IMR-90 (cell line): ENCODE measurements around the gene TRPV4. TPM values are rescaled to one million over a fixed set of nuclear protein-coding genes. Genes with fewer than 3 reads are reported as not detected.

Experiments used
- ATAC-seq: fragments of 200-7000 bp; cut with Tn5 transposase; 2 replicates; pipeline ENCODE4 v1.9.1; 2020; ENCODE audit warnings: low read depth, mild to moderate bottlenecking, moderate library complexity
- BruUV-seq: library from RNA; stranded (reverse); fragments of 400-500 nt; replicated peaks from 2 replicates; lab custom pipeline; 2021; lab: Mats Ljungman, UMichigan
- CTCF ChIA-PET: fragments of 300-600 bp; formaldehyde crosslinking; extraction: SDS; loops from one replicate; lab custom pipeline; 2021; ENCODE audit warnings: antibody characterized with exemption; lab: Yijun Ruan, JAX
- POLR2A ChIA-PET: fragments of 300-600 bp; sonication (Branson Sonifier 250); formaldehyde crosslinking; loops from one replicate; lab custom pipeline; 2022; ENCODE audit warnings: antibody characterized with exemption; ENCODE audit not compliant: unreplicated experiment; lab: Charles Lee
- DNase-seq: peaks from one replicate; pipeline ENCODE4 v3.0.0; 2013
- H2AFZ ChIP-seq: replicated peaks from 2 replicates; pipeline ENCODE3; 2013; ENCODE audit warnings: low read length, mild to moderate bottlenecking; ENCODE audit not compliant: poor library complexity
- H2AK5ac ChIP-seq: 2 replicates; pipeline ENCODE4 v1.6.1; 2013; ENCODE audit warnings: low read depth, low read length, inconsistent platforms
- H2AK9ac ChIP-seq: replicated peaks from 2 replicates; pipeline ENCODE3; 2013; ENCODE audit warnings: mild to moderate bottlenecking, low read depth, low read length, moderate library complexity; ENCODE audit not compliant: poor library complexity
- H2BK120ac ChIP-seq: 2 replicates; pipeline ENCODE4 v1.6.1; 2013; ENCODE audit warnings: low read depth, low read length, inconsistent platforms
- H2BK15ac ChIP-seq: 3 replicates; pipeline ENCODE4 v1.6.1; 2013; ENCODE audit warnings: low read depth, low read length, inconsistent platforms
- H2BK20ac ChIP-seq: 2 replicates; pipeline ENCODE4 v1.6.1; 2013; ENCODE audit warnings: low read depth, mild to moderate bottlenecking, inconsistent platforms, low read length, moderate library complexity
- H2BK5ac ChIP-seq: 2 replicates; pipeline ENCODE4 v1.6.1; 2013; ENCODE audit warnings: mild to moderate bottlenecking, low read depth, low read length, inconsistent platforms; ENCODE audit not compliant: poor library complexity, severe bottlenecking
- H3K14ac ChIP-seq: replicated peaks from 2 replicates; pipeline ENCODE4 v1.6.1; 2013; ENCODE audit warnings: low read depth, low read length, inconsistent platforms
- H3K18ac ChIP-seq: 2 replicates; pipeline ENCODE4 v1.6.1; 2013; ENCODE audit warnings: low read depth, low read length, control low read depth
- H3K23ac ChIP-seq: 2 replicates; pipeline ENCODE4 v1.6.1; 2013; ENCODE audit warnings: low read depth, low read length, inconsistent platforms
- H3K27ac ChIP-seq: 2 replicates; pipeline ENCODE4 v1.5.1; 2013; ENCODE audit warnings: mild to moderate bottlenecking, control low read depth, low read length; ENCODE audit not compliant: insufficient read depth
- H3K27me3 ChIP-seq: 2 replicates; pipeline ENCODE4 v1.6.1; 2013; ENCODE audit warnings: low read length; ENCODE audit not compliant: control insufficient read depth, insufficient read depth
- H3K36me3 ChIP-seq: 2 replicates; pipeline ENCODE4 v1.6.1; 2013; ENCODE audit warnings: low read length, mixed read lengths; ENCODE audit not compliant: control insufficient read depth, insufficient read depth
- H3K4ac ChIP-seq: 2 replicates; pipeline ENCODE4 v1.6.1; 2013; ENCODE audit warnings: low read depth, low read length, inconsistent platforms
- H3K4me1 ChIP-seq: 2 replicates; pipeline ENCODE4 v1.6.1; 2013; ENCODE audit warnings: low read length, mixed read lengths; ENCODE audit not compliant: control insufficient read depth, insufficient read depth
- H3K4me2 ChIP-seq: 2 replicates; pipeline ENCODE4 v1.6.1; 2013; ENCODE audit warnings: low read depth, mild to moderate bottlenecking, control low read depth, low read length, moderate library complexity
- H3K4me3 ChIP-seq: 2 replicates; pipeline ENCODE4 v1.5.1; 2013; ENCODE audit warnings: low read depth, mild to moderate bottlenecking, control low read depth, low read length, moderate library complexity; ENCODE audit not compliant: insufficient read depth
- H3K56ac ChIP-seq: 2 replicates; pipeline ENCODE4 v1.6.1; 2013; ENCODE audit warnings: low read length, inconsistent platforms; ENCODE audit not compliant: insufficient read depth; ENCODE audit errors: extremely low read depth
- H3K79me1 ChIP-seq, 2 experiments: 2 replicates each; pipeline ENCODE4 v1.6.1; 2013; ENCODE audit warnings: low read length in 2 of 2, inconsistent platforms in 1 of 2, low read depth in 1 of 2
- H3K9ac ChIP-seq: 2 replicates; pipeline ENCODE4 v1.6.1; 2013; ENCODE audit warnings: low read depth, low read length, control low read depth
- H3K9me1 ChIP-seq: 2 replicates; pipeline ENCODE4 v1.6.1; 2013; ENCODE audit warnings: low read length, inconsistent platforms; ENCODE audit not compliant: insufficient read depth
- H3K9me3 ChIP-seq: 2 replicates; pipeline ENCODE4 v1.6.1; 2013; ENCODE audit warnings: low read length; ENCODE audit not compliant: control insufficient read depth, insufficient read depth
- H4K20me1 ChIP-seq: 2 replicates; pipeline ENCODE4 v1.6.1; 2013; ENCODE audit warnings: low read length, inconsistent platforms; ENCODE audit not compliant: insufficient read depth
- H4K5ac ChIP-seq: 2 replicates; pipeline ENCODE4 v1.6.1; 2013; ENCODE audit warnings: mild to moderate bottlenecking, low read depth, low read length, control low read depth
- H4K8ac ChIP-seq, 2 experiments: 2 replicates each; pipeline ENCODE4 v1.6.1; 2013; ENCODE audit warnings: low read depth in 2 of 2, low read length in 2 of 2, control low read depth in 1 of 2, inconsistent platforms in 1 of 2
- H4K91ac ChIP-seq: 2 replicates; pipeline ENCODE4 v1.6.1; 2013; ENCODE audit warnings: low read depth, low read length, inconsistent platforms; ENCODE audit not compliant: insufficient read depth
- MAZ ChIP-seq: IDR thresholded peaks from 2 replicates; pipeline ENCODE4 v1.6.1; 2012; ENCODE audit warnings: low read depth, mild to moderate bottlenecking, low read length, improper control_type of control experiment, moderate library complexity, borderline replicate concordance
- NFE2L2 ChIP-seq: fragments of 150-350 bp; IDR thresholded peaks from 2 replicates; pipeline ENCODE4 v1.6.1; 2016; ENCODE audit warnings: low read depth, mild to moderate bottlenecking, low read length
- WGBS, 2 experiments: methylation state at CpG; one replicate each; pipeline versions ENCODE4 v1.1.5 to v1.1.7; 2013; ENCODE audit warnings: missing lambda C conversion rate in 2 of 2; ENCODE audit not compliant: insufficient read length in 1 of 2; ENCODE audit errors: extremely low coverage in 2 of 2; 5-methylcytosine and 5-hydroxymethylcytosine counted together
- dilution Hi-C: fragments of 300-500 bp; cut with HindIII; formaldehyde crosslinking; loops from one replicate; pipeline ENCODE4 v1.14.3; 2018; ENCODE audit warnings: low sequenced_read_pairs; ENCODE audit not compliant: unreplicated experiment
- in situ Hi-C: fragments of 300-500 bp; cut with MboI; formaldehyde crosslinking; loops from 3 replicates; pipeline ENCODE4 v1.14.3; 2019; ENCODE audit warnings: low sequenced_read_pairs, inconsistent platforms, mixed read lengths
- intact Hi-C: fragments of 100-400 bp; cut with micrococcal nuclease; formaldehyde crosslinking; loops from 2 replicates; pipeline ENCODE4 v1.10.0; 2022
- polyA plus RNA-seq, 3 experiments: library from polyadenylated mRNA; depleted of rRNA; stranded (reverse); fragments of >200 nt; gene quantifications; 2 replicates each; pipeline ENCODE4 v1.2.3, GENCODE V29; 2012; ENCODE audit warnings: low replicate concordance in 1 of 3
- total RNA-seq: library from RNA; depleted of rRNA; stranded (reverse); fragments of >200 nt; gene quantifications from 2 replicates; pipeline ENCODE4 v1.2.3, GENCODE V29; 2012

The TRPV4 gene
- total and polyA plus RNA-seq, 2 of the 4 experiments (the other 2 are of a cell fraction) = 1.1 to 6.1 TPM

DNA sequence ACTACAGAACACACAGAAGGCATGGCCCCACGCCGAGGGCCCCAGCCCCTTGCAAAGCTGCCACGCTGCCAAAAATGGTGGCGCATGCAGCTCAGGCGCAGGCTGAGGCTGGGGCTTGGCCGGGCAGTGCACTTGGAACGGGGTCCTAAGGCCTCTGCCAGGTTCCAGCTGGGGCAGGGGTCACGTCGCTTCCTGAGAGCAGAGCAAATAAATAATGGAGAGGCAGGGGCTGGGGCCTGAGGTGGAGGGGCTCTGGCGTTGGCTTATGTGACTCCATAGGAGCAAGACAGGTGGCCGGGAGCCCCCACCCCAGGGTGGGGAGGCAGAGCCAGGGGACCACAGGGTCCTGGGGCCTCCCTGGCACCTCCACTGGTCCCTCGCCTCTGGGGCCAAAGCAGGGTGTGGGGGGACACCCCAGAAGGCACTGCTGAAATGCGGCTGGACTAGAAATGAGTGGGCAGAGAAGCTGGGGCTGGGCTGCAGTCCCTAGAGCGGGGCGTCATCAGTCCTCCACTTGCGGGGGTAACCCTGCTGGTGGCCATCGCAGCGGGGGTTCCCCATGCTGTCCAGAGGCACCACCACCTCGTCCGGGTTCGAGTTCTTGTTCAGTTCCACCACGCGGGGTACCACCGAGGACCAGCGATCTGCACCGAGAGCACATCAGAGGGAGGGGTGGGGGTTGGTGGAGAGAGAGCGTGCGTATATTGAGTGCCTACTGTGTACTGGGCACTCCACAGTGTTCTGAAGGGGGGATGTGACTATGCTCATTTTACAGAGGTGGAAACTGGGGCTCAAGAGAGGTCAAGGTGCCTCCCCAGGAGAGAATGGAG, 49.8 kb downstream of the TRPV4 start:
- Histone ChIP-seq H2AK5ac (no peak overlapping the region), H3K4me2 (no peak overlapping the region), H3K14ac (no peak overlapping the region), H2BK5ac (no peak overlapping the region), H3K27me3 (no peaks in the 10 kb centered on the region; the same call in 1 of the 2 replicates), H3K27ac (no peak overlapping the region), H3K9me3 (peaks cover 6% of the 10 kb centered on the region), H4K91ac (no peak overlapping the region), H3K4me3 (no peak overlapping the region), H4K5ac (no peak overlapping the region), H3K4ac (no peak overlapping the region), H2AK9ac (no peak overlapping the region), H3K23ac (no peak overlapping the region), H2BK20ac (no peak overlapping the region), H3K56ac (no peak overlapping the region), H2BK15ac (no peak overlapping the region), H3K18ac (no peak overlapping the region), H2BK120ac (no peak overlapping the region), H3K9ac (no peak overlapping the region), H4K8ac (no peak overlapping the region), H4K20me1 (no peaks in the 10 kb centered on the region), H3K4me1 (no peaks in the 10 kb centered on the region), H3K36me3 (peaks cover 5% of the 10 kb centered on the region), H3K79me1 (no peaks in the 10 kb centered on the region), H2AFZ (no peak overlapping the region), H3K9me1 (no peaks in the 10 kb centered on the region)
- in situ Hi-C loops (no loop called here), dilution Hi-C loops (no loop called here), intact Hi-C loops (no loop called here)
- TF ChIP-seq MAZ (no peak), NFE2L2 (no peak)
- ChIA-PET CTCF (no interaction called here), POLR2A (no interaction called here)
- ATAC-seq = no peak
- WGBS, 2 experiments = 57% methylated on average over 12 of the region's 28 CpGs; no CpG with 5 or more reads in 1 of the 2 experiments
- no TSS peak for BruUV-seq
- DNase-seq = no peak
